Tibial artery (tissue), 4 donors: Measurements from ENCODE around the gene CEP20.

Experiments
- DNase-seq, 2 donors: peaks; one replicate each; pipeline ENCODE4 v3.0.0-alpha.2; 2019
- H3K27ac ChIP-seq, 2 donors: fragments of 200-600 bp; sonication (generic) in 1 of 2; 1 replicate in 1 of 2; 2 replicates in 1 of 2; pipeline ENCODE4 v1.5.1; 2018 to 2019; ENCODE audit warnings: mild to moderate bottlenecking in 1 of 2
- H3K27me3 ChIP-seq, 2 donors: fragments of 200-600 bp; sonication (generic) in 1 of 2; one replicate each; pipeline versions ENCODE4 v1.5.1 to v1.6.0; 2016 to 2019
- H3K36me3 ChIP-seq, 3 donors: fragments of 200-600 bp; sonication (generic) in 2 of 3; one replicate each; pipeline ENCODE4 v1.5.1; 2016 to 2019; ENCODE audit warnings: mild to moderate bottlenecking in 2 of 3
- H3K4me1 ChIP-seq, 4 donors: fragments of 200-600 bp; sonication (generic) in 2 of 4; 1 replicate in 3 of 4; 2 replicates in 1 of 4; pipeline ENCODE4 v1.5.1; 2016 to 2019
- H3K4me3 ChIP-seq, 2 donors: fragments of 200-600 bp; sonication (generic) in 1 of 2; 1 replicate in 1 of 2; 2 replicates in 1 of 2; pipeline ENCODE4 v1.5.1; 2018 to 2019; ENCODE audit warnings: mild to moderate bottlenecking in 2 of 2
- H3K9me3 ChIP-seq, 3 donors: fragments of 200-600 bp; sonication (generic) in 1 of 3; one replicate each; pipeline ENCODE4 v1.5.1; 2016 to 2019
- CTCF ChIP-seq, 2 experiments: fragments of 200-600 bp in 1 of 2; fragments of 450-650 bp in 1 of 2; IDR thresholded peaks; one replicate each; pipeline ENCODE4 v1.5.1; 2017 to 2019; ENCODE audit warnings: antibody characterized with exemption in 2 of 2, mild to moderate bottlenecking in 1 of 2, moderate library complexity in 1 of 2
- intact Hi-C: fragments of 100-400 bp; cut with DNase I; formaldehyde crosslinking; loops from one replicate; pipeline ENCODE4 v1.15.0; 2023; ENCODE audit warnings: low total_unique reads

CEP20 gene

DNA sequence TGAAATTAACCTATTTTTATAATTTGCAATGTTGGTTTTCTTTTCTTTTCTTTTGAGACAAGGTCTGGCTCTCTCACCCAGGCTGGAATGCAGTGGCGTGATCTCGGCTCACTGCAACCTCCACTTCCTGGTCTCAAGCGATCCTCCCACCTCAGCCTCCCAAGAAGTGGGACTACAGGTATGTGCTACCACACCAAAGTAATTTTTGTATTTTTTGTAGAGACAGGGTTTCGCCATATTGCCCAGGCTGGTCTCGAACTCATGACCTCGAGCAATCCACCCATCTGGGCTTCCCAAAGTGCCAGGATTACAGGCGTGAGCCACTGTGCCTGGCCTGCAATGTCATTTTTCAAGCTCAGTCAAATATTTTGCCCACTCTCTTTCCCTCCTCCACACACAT lies 67.6 kb downstream of the CEP20 start:
- intact Hi-C loops, result no loop called here
- Histone ChIP-seq H3K4me3 (no peak overlapping the region), H3K4me1 (peaks cover 0 to 97% (median 40%) of the 10 kb centered on the region in 4 donors), H3K27me3 (no peaks in the 10 kb centered on the region), H3K9me3 (no peaks in the 10 kb centered on the region), H3K27ac (peak overlapping the region; percentile 73 to 97), H3K36me3 (peaks cover 50 to 78% (median 55%) of the 10 kb centered on the region in 3 donors)
- TF ChIP-seq CTCF (IDR thresholded peaks at IDR 0.05), result no peak
- DNase-seq, result peak in 1 of 2 donors; percentile 53

GRCh38 chr16:15819046-15819445 lies 69.4 kb downstream of the CEP20 start:
- peaks cover 0 to 97% (median 29%) of the 10 kb centered on the region in 4 donors for H3K4me1 ChIP-seq
- H3K9me3 ChIP-seq, result no peaks in the 10 kb centered on the region
- intact Hi-C loops, result no loop called here
- peaks cover 52 to 66% (median 55%) of the 10 kb centered on the region in 3 donors for H3K36me3 ChIP-seq
- H3K4me3 ChIP-seq, result no peak overlapping the region
- peak in 1 of 2 donors; percentile 21 for DNase-seq
- no peaks in the 10 kb centered on the region for H3K27me3 ChIP-seq
- H3K27ac ChIP-seq, result peak overlapping the region; percentile 73 to 97
- no peak for TF ChIP-seq CTCF (IDR thresholded peaks at IDR 0.05)

- Histone ChIP-seq H3K27me3 (no peaks in the 10 kb centered on the region), H3K36me3 (peaks cover 51 to 67% (median 53%) of the 10 kb centered on the region in 3 donors), H3K4me1 (peaks cover 0 to 97% (median 27%) of the 10 kb centered on the region in 4 donors), H3K4me3 (no peak overlapping the region), H3K9me3 (no peaks in the 10 kb centered on the region), H3K27ac (peak overlapping the region; percentile 73 to 97)
- intact Hi-C loops, result no loop called here
- DNase-seq, result peak in 1 of 2 donors; percentile 50
- TF ChIP-seq CTCF (IDR thresholded peaks at IDR 0.05), result no peak
Measured at GRCh38 chr16:15817446-15817845, 71.0 kb downstream of the CEP20 start.

DNA sequence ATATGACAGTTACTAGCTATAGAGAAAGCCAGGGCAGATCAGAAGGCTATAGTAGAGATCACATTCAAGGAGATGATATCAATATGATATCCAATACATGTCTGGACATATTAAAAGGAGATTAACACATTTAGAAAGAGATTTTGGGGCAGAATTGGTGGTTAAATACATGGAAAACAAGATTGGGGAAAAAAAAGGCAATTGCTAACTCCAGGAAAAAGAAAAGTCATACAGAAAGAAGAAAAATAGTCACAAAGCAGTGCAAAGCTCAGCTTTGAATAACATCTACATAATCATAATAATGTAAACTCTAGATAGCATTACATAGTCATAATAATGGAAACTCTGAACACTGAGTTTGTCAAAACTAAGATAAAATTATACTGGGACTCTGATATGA lies 72.2 kb downstream of the CEP20 start:
- Histone ChIP-seq H3K9me3 (no peaks in the 10 kb centered on the region), H3K27ac (peak overlapping the region; percentile 72 to 97), H3K4me3 (no peak overlapping the region), H3K36me3 (peaks cover 45 to 64% (median 46%) of the 10 kb centered on the region in 3 donors), H3K4me1 (peaks cover 0 to 100% (median 32%) of the 10 kb centered on the region in 4 donors), H3K27me3 (no peaks in the 10 kb centered on the region)
- intact Hi-C loops, result no loop called here
- no peak for TF ChIP-seq CTCF (IDR thresholded peaks at IDR 0.05)
- no peak for DNase-seq
